Ramos (cell line): Measurements from ENCODE around the gene C16orf89.

Source experiments
- in situ Hi-C: fragments of 300-500 bp; cut with MboI; formaldehyde crosslinking; loops from one replicate; pipeline ENCODE4 v1.14.3; 2022; ENCODE audit warnings: low sequenced_read_pairs; ENCODE audit not compliant: unreplicated experiment

Gene C16orf89

GRCh38 chr16:5033256-5034166 is 32.2 kb downstream of the C16orf89 start, which contains the start of gene NAGPA:
NAGPA (minus strand) TSS chr16:5033935; CDS start chr16:5033914, 21 bp downstream.
- in situ Hi-C loops = no loop called here

- in situ Hi-C loops = no loop called here
These were observed 33.0 kb downstream of the C16orf89 start for GRCh38 chr16:5032748-5033167.

- in situ Hi-C loops = no loop called here
These were observed 34.2 kb downstream of the C16orf89 start for GRCh38 chr16:5031601-5032000.

- in situ Hi-C loops = no loop called here
These were observed 35.4 kb downstream of the C16orf89 start for GRCh38 chr16:5030251-5030870.

- in situ Hi-C loops = no loop called here
These were observed 36.7 kb downstream of the C16orf89 start for GRCh38 chr16:5028950-5029475.

- in situ Hi-C loops = no loop called here
These were observed 38.1 kb downstream of the C16orf89 start for GRCh38 chr16:5027575-5028235.

GRCh38 chr16:5027086-5027485 is 38.7 kb downstream of the C16orf89 start:
- in situ Hi-C loops = no loop called here

GRCh38 chr16:5026664-5027063 is 39.1 kb downstream of the C16orf89 start:
- in situ Hi-C loops = no loop called here

GRCh38 chr16:5025171-5025632 is 40.6 kb downstream of the C16orf89 start:
- in situ Hi-C loops = no loop called here

- in situ Hi-C loops = no loop called here
These were observed 41.1 kb downstream of the C16orf89 start for GRCh38 chr16:5024632-5025031.

- in situ Hi-C loops = no loop called here
These were observed 43.2 kb downstream of the C16orf89 start for GRCh38 chr16:5022521-5022920.

- in situ Hi-C loops = no loop called here
These were observed 45.2 kb downstream of the C16orf89 start for GRCh38 chr16:5020551-5020950.

- in situ Hi-C loops = no loop called here
These were observed 46.0 kb downstream of the C16orf89 start for GRCh38 chr16:5019775-5020174.

- in situ Hi-C loops = no loop called here
These were observed 47.0 kb downstream of the C16orf89 start for GRCh38 chr16:5018793-5019192.

- in situ Hi-C loops = no loop called here
These were observed 48.1 kb downstream of the C16orf89 start for GRCh38 chr16:5017678-5017969.

GRCh38 chr16:5016967-5017677 is 48.6 kb downstream of the C16orf89 start:
- in situ Hi-C loops = no loop called here

GRCh38 chr16:5015887-5016286 is 49.9 kb downstream of the C16orf89 start:
- in situ Hi-C loops = no loop called here

- in situ Hi-C loops = no loop called here
These were observed 50.4 kb downstream of the C16orf89 start for GRCh38 chr16:5015351-5015750.

GRCh38 chr16:5012887-5013286 is 52.9 kb downstream of the C16orf89 start:
- in situ Hi-C loops = no loop called here

GRCh38 chr16:5011637-5012036 is 54.1 kb downstream of the C16orf89 start:
- in situ Hi-C loops = no loop called here
